ENCODE data around the gene TNNT3. TPM values are rescaled to one million over a fixed set of nuclear protein-coding genes. Genes with fewer than 3 reads are reported as not detected.
"Not testable (repeated sequence)": the region's sequence is repeated elsewhere in the genome, so short reads cannot be mapped to it uniquely, and the experiment has no call there.

The TNNT3 gene
- total and polyA plus RNA-seq, 8 donors, result 0.24 to 6.6 (median 1.1) TPM

- H3K36me3 ChIP-seq, result no peaks in the 10 kb centered on the region
- H3K27me3 ChIP-seq, result no peaks in the 10 kb centered on the region
- H3K9me3 ChIP-seq, result no peaks in the 10 kb centered on the region
- peaks cover 5 to 12% (median 5%) of the 10 kb centered on the region in 3 donors for H3K4me1 ChIP-seq
- ATAC-seq (no peak), DNase-seq (peak in 3 of 6 donors; percentile 17 to 47 (median 37)), FAIRE-seq (no peak)
- intact Hi-C loops (cut with DNase I), result no loop called here
- TF ChIP-seq CTCF (IDR thresholded peaks at IDR 0.05), result no peak
- no peak overlapping the region for H3K4me3 ChIP-seq
- WGBS, 2 donors, result 82 to 85% methylated on average over 24 to 25 of the region's 25 CpGs
- H3K27ac ChIP-seq, result no peak overlapping the region
These were observed 47.1 kb upstream of the TNNT3 start for GRCh38 chr11:1872267-1872985.

GRCh38 chr11:1873048-1873812 is 46.3 kb upstream of the TNNT3 start:
- H3K36me3 ChIP-seq, result no peaks in the 10 kb centered on the region
- DNase-seq (peak in 3 of 6 donors; percentile 15 to 62 (median 54)), ATAC-seq (no peak), FAIRE-seq (no peak)
- no peak for TF ChIP-seq CTCF (IDR thresholded peaks at IDR 0.05)
- H3K9me3 ChIP-seq, result no peaks in the 10 kb centered on the region
- H3K4me1 ChIP-seq, result peaks cover 5 to 12% (median 5%) of the 10 kb centered on the region in 3 donors
- no peak overlapping the region for H3K4me3 ChIP-seq
- 66 to 69% methylated on average over 11 of the region's 11 CpGs for WGBS, 2 donors
- intact Hi-C loops (cut with DNase I), result no loop called here
- H3K27ac ChIP-seq, result no peak overlapping the region
- H3K27me3 ChIP-seq, result no peaks in the 10 kb centered on the region

- intact Hi-C loops (cut with DNase I); H3K36me3 ChIP-seq; H3K27ac ChIP-seq; H3K4me3 ChIP-seq; FAIRE-seq; H3K27me3 ChIP-seq; ATAC-seq; H3K9me3 ChIP-seq: not testable (repeated sequence)
- H3K4me1 ChIP-seq, result peaks cover 5 to 12% (median 5%) of the 10 kb centered on the region in 3 donors
- WGBS, 2 donors, result 94% methylated on average over 9 to 17 of the region's 17 CpGs
- DNase-seq, result peak in 3 of 6 donors; percentile 18 to 34 (median 24)
These were observed 45.7 kb upstream of the TNNT3 start for GRCh38 chr11:1873813-1874150.

GRCh38 chr11:1874441-1875092 is 44.9 kb upstream of the TNNT3 start:
- 79 to 82% methylated on average over 16 to 17 of the region's 17 CpGs for WGBS, 2 donors
- H3K27ac ChIP-seq; H3K36me3 ChIP-seq; FAIRE-seq; intact Hi-C loops (cut with DNase I); H3K27me3 ChIP-seq; H3K4me3 ChIP-seq; ATAC-seq; H3K9me3 ChIP-seq: not testable (repeated sequence)
- peaks cover 5 to 12% (median 5%) of the 10 kb centered on the region in 3 donors for H3K4me1 ChIP-seq
- DNase-seq, result peak in 2 of 6 donors; percentile 55 to 78

- Histone ChIP-seq H3K36me3 (no peaks in the 10 kb centered on the region), H3K4me1 (peaks cover 4 to 9% (median 5%) of the 10 kb centered on the region in 3 donors), H3K27me3 (no peaks in the 10 kb centered on the region), H3K4me3 (no peak overlapping the region), H3K9me3 (no peaks in the 10 kb centered on the region), H3K27ac (no peak overlapping the region)
- DNase-seq, result peak in 4 of 6 donors; percentile 5 to 68 (median 46)
- TF ChIP-seq CTCF (IDR thresholded peaks at IDR 0.05), result no peak
- intact Hi-C loops (cut with DNase I), result no loop called here
- no peak for FAIRE-seq
- 75% methylated on average over 25 to 28 of the region's 28 CpGs for WGBS, 2 donors
- no peak for ATAC-seq
These were observed 44.2 kb upstream of the TNNT3 start for GRCh38 chr11:1875093-1875850.

- ATAC-seq; intact Hi-C loops (cut with DNase I); H3K4me1 ChIP-seq; H3K27ac ChIP-seq; H3K9me3 ChIP-seq; H3K4me3 ChIP-seq; H3K36me3 ChIP-seq; H3K27me3 ChIP-seq; FAIRE-seq: not testable (repeated sequence)
- 74% methylated on average over 12 to 13 of the region's 13 CpGs for WGBS, 2 donors
- peak in 3 of 6 donors; percentile 4 to 63 (median 29) for DNase-seq
These were observed 43.6 kb upstream of the TNNT3 start for GRCh38 chr11:1875851-1876301.

Data from pancreas (tissue), 10 donors.